Gastrocnemius medialis (tissue), 4 donors: Measurements from ENCODE around the gene RABEP2. TPM values are rescaled to one million over a fixed set of nuclear protein-coding genes. Genes with fewer than 3 reads are reported as not detected.

Experiments used
- ATAC-seq, 2 donors: fragments of 150-250 bp; one replicate each; pipeline ENCODE4 v1.9.1; 2016
- DNase-seq, 2 donors: peaks; one replicate each; pipeline ENCODE4 v3.0.0-alpha.2; 2019
- H3K27ac ChIP-seq, 4 donors: fragments of 200-600 bp; sonication (generic); 1 replicate in 1 of 4; 2 replicates in 3 of 4; pipeline ENCODE4 v1.5.1; 2016 to 2018; ENCODE audit warnings: mild to moderate bottlenecking in 2 of 4, moderate library complexity in 1 of 4
- H3K27me3 ChIP-seq, 3 donors: fragments of 200-600 bp; sonication (generic) in 2 of 3; 1 replicate in 1 of 3; 2 replicates in 2 of 3; pipeline versions ENCODE4 v1.5.1 to v1.6.0; 2016 to 2019; ENCODE audit warnings: mild to moderate bottlenecking in 1 of 3, moderate library complexity in 1 of 3
- H3K36me3 ChIP-seq, 2 donors: fragments of 200-600 bp; sonication (generic) in 1 of 2; one replicate each; pipeline ENCODE4 v1.5.1; 2017 to 2018
- H3K4me1 ChIP-seq, 2 donors: fragments of 200-600 bp; sonication (generic) in 1 of 2; one replicate each; pipeline ENCODE4 v1.5.1; 2016 to 2017; ENCODE audit warnings: mild to moderate bottlenecking in 2 of 2
- H3K4me3 ChIP-seq, 4 donors: fragments of 200-600 bp; sonication (generic) in 3 of 4; 1 replicate in 1 of 4; 2 replicates in 3 of 4; pipeline ENCODE4 v1.5.1; 2016 to 2019; ENCODE audit warnings: mild to moderate bottlenecking in 2 of 4
- H3K9me3 ChIP-seq, 3 donors: fragments of 200-600 bp; sonication (generic) in 2 of 3; 1 replicate in 1 of 3; 2 replicates in 2 of 3; pipeline ENCODE4 v1.5.1; 2016 to 2019
- POLR2A ChIP-seq, 2 donors: fragments of 450-650 bp; IDR thresholded peaks; one replicate each; pipeline ENCODE4 v1.6.1; 2017; ENCODE audit warnings: antibody characterized with exemption in 2 of 2, mild to moderate bottlenecking in 2 of 2, moderate library complexity in 2 of 2
- in situ Hi-C, 4 donors: fragments of 200-750 bp; cut with MboI; loops; one replicate each; pipeline versions ENCODE4 v1.15.0 to v1.8.0; 2017; ENCODE audit warnings: low sequenced_read_pairs in 4 of 4
- intact Hi-C: fragments of 100-400 bp; cut with DNase I; formaldehyde crosslinking; loops from one replicate; pipeline ENCODE4 v1.15.1; 2023; ENCODE audit warnings: low total_unique reads
- total RNA-seq, 4 donors: library from RNA; depleted of rRNA; stranded (reverse); fragments of >200 nt; gene quantifications; one replicate each; pipeline versions ENCODE4 v1.1.0 to v1.2.3, GENCODE V29; 2016
- TF ChIP-seq, protein P1 (sequence below), 5 experiments: fragments of 450-650 bp in 3 of 5; fragments of 200-600 bp in 2 of 5; sonication (generic) in 2 of 5; IDR thresholded peaks in 4 of 5; conservative IDR thresholded peaks in 1 of 5; 1 replicate in 4 of 5; 2 replicates in 1 of 5; pipeline ENCODE4 v1.5.1; 2016 to 2019; ENCODE audit warnings: antibody characterized with exemption in 5 of 5, mild to moderate bottlenecking in 3 of 5, moderate library complexity in 3 of 5

Gene RABEP2
- total RNA-seq, 4 donors from 2014 or later: 2.9 to 13.9 (median 6.4) TPM

DNA sequence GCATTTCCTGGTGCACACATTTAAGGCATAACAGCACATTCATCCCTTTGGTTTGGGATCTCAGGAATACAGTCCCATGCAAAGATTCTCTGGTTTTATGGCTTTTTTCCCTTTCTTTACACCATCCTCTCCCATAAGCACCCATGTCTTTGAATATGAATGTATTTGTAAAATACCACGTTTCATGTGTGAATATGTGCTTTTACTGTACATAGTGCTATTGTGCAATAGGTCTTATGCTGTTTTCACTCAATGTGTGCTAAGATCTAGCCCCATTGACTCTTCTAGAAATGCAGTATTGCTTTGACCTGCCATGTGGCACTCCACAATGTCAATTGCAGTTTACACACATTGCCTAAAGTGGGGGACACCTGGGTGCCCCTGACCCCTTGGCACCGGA lies 39.5 kb upstream of the RABEP2 start:
- ATAC-seq (no peak), DNase-seq (no peak)
- H3K4me1 ChIP-seq: no peaks in the 10 kb centered on the region
- no peak overlapping the region for H3K4me3 ChIP-seq
- H3K9me3 ChIP-seq: no peaks in the 10 kb centered on the region
- H3K36me3 ChIP-seq: peaks cover 0 to 45% of the 10 kb centered on the region in 2 donors
- no peak overlapping the region for H3K27ac ChIP-seq
- H3K27me3 ChIP-seq: no peaks in the 10 kb centered on the region
- in situ Hi-C loops: no loop called here
- TF ChIP-seq, protein P1, sequence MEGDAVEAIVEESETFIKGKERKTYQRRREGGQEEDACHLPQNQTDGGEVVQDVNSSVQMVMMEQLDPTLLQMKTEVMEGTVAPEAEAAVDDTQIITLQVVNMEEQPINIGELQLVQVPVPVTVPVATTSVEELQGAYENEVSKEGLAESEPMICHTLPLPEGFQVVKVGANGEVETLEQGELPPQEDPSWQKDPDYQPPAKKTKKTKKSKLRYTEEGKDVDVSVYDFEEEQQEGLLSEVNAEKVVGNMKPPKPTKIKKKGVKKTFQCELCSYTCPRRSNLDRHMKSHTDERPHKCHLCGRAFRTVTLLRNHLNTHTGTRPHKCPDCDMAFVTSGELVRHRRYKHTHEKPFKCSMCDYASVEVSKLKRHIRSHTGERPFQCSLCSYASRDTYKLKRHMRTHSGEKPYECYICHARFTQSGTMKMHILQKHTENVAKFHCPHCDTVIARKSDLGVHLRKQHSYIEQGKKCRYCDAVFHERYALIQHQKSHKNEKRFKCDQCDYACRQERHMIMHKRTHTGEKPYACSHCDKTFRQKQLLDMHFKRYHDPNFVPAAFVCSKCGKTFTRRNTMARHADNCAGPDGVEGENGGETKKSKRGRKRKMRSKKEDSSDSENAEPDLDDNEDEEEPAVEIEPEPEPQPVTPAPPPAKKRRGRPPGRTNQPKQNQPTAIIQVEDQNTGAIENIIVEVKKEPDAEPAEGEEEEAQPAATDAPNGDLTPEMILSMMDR (IDR thresholded peaks at IDR 0.05 in 4 of 5, conservative IDR thresholded peaks at IDR 0.05 in 1 of 5): no peak
- no peak for TF ChIP-seq POLR2A (IDR thresholded peaks at IDR 0.05)
- intact Hi-C loops: no loop called here

DNA sequence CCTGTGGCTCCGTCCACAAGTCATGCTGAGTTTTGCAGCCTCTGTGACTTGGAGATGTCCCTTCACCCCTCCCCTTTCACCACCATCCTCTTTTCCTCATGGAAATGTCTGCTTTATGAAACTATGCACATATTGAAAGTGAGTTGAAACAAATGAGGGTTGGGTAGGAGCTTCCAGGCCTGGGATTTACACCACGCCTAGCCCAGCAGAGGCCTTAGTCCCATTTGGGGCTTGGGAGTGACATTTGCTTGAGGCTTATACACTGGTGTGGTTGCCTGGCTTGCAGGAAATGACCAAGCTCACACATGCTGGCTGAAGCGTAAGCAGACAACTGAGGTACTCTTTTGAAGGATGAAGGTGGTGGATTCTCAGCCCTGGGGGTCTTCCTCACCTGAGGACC lies 39.0 kb upstream of the RABEP2 start:
- no peaks in the 10 kb centered on the region for H3K27me3 ChIP-seq
- no peak for TF ChIP-seq POLR2A (IDR thresholded peaks at IDR 0.05)
- TF ChIP-seq, protein P1 (IDR thresholded peaks at IDR 0.05 in 4 of 5, conservative IDR thresholded peaks at IDR 0.05 in 1 of 5): no peak
- no peaks in the 10 kb centered on the region for H3K4me1 ChIP-seq
- no peak overlapping the region for H3K4me3 ChIP-seq
- ATAC-seq: no peak
- H3K9me3 ChIP-seq: no peaks in the 10 kb centered on the region
- in situ Hi-C loops (no loop called here), intact Hi-C loops (no loop called here)
- no peak for DNase-seq
- H3K36me3 ChIP-seq: peaks cover 0 to 50% of the 10 kb centered on the region in 2 donors
- no peak overlapping the region for H3K27ac ChIP-seq

DNA sequence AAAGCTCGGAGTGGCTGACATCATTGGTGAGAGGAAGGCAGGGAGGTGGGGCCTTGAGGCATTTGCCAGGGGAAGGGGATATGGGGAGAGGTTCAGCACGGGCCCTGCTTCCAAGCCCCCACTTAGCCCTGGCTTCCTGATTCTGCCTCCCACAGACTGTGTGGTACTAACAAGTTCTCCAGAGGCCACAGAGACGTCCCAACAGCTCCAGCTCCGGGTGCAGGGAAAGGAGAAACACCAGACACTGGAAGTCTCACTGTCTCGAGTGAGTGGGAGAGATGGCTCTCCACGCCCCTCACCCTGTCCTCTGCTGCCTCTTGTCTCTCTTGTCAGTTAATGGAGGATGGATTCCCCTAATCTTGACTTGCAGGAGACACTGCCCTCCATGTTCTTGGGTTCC lies 33.8 kb upstream of the RABEP2 start:
- ATAC-seq (no peak), DNase-seq (no peak)
- in situ Hi-C loops (no loop called here), intact Hi-C loops (no loop called here)
- TF ChIP-seq POLR2A (IDR thresholded peaks at IDR 0.05): no peak
- TF ChIP-seq, protein P1 (IDR thresholded peaks at IDR 0.05 in 4 of 5, conservative IDR thresholded peaks at IDR 0.05 in 1 of 5): no peak
- no peaks in the 10 kb centered on the region for H3K9me3 ChIP-seq
- H3K27ac ChIP-seq: no peak overlapping the region
- H3K4me1 ChIP-seq: no peaks in the 10 kb centered on the region
- H3K27me3 ChIP-seq: no peaks in the 10 kb centered on the region
- H3K36me3 ChIP-seq: peaks cover 0 to 77% of the 10 kb centered on the region in 2 donors
- H3K4me3 ChIP-seq: no peak overlapping the region

DNA sequence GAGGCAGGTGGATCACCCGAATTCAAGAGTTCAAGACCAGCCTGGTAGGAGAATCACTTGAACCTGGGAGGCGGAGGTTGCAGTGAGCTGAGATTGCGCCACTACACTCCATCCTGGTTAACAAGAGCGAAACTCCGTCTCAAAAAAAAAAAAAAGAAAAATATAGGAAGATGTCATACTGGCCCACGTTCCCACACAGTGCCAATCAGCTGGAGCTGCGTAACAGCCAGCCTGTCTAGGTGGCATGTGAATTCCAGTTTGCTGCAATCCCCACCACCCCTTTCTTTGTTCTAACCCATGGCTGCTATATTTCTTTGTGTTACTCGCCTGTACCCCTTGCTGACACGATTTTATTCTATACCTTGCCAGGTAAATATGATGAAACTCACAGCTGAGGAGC lies 33.2 kb upstream of the RABEP2 start:
- no peaks in the 10 kb centered on the region for H3K9me3 ChIP-seq
- intact Hi-C loops: no loop called here
- in situ Hi-C loops: no loop called here
- ATAC-seq: no peak
- H3K4me3 ChIP-seq: no peak overlapping the region
- no peak for DNase-seq
- H3K27me3 ChIP-seq: no peaks in the 10 kb centered on the region
- H3K27ac ChIP-seq: no peak overlapping the region
- peaks cover 0 to 77% of the 10 kb centered on the region in 2 donors for H3K36me3 ChIP-seq
- no peaks in the 10 kb centered on the region for H3K4me1 ChIP-seq
- TF ChIP-seq, protein P1 (IDR thresholded peaks at IDR 0.05 in 4 of 5, conservative IDR thresholded peaks at IDR 0.05 in 1 of 5): no peak
- TF ChIP-seq POLR2A (IDR thresholded peaks at IDR 0.05): no peak

DNA sequence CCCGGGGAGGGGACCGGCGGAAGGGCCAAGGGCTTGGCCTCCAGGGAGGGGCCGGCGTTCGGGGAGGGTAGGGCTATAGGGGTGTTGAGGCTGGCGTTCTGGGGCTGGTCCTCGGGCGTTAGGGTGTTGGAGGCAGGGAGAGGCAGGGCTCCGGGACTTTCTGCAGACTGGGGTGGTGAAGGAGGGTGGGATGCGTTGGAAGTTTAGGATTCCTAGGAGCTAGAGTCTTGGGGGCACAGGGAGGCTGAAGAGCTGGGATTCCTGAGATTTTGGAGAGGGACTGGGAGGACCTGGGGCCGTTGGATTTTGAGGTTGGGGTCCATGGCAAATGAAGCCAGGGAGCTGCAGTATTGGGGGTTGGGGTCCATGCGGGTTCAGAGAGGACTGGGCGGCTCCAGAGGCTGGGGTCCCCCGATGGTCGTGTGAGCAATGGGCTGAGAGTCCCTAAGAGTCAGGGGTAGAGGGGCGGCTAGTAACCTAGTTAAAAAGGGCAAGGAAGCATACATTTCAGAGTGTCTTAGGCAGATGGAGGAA lies 26.4 kb upstream of the RABEP2 start:
- ATAC-seq (no peak), DNase-seq (no peak)
- Histone ChIP-seq H3K4me1 (peaks cover 9% of the 10 kb centered on the region in 2 donors), H3K36me3 (peaks cover 0 to 44% of the 10 kb centered on the region in 2 donors), H3K27ac (peak overlapping the region; percentile 74 to 88 (median 87)), H3K4me3 (peak overlapping the region; percentile 72 to 98 (median 76)), H3K27me3 (no peaks in the 10 kb centered on the region), H3K9me3 (no peaks in the 10 kb centered on the region)
- in situ Hi-C loops: no loop called here
- intact Hi-C loops: loop anchor here (5.0 kb wide), 1 partner anchor 89 kb away; the partner anchor contains the start of gene SH2B1
- TF ChIP-seq POLR2A (IDR thresholded peaks at IDR 0.05): no peak
- TF ChIP-seq, protein P1 (IDR thresholded peaks at IDR 0.05 in 4 of 5, conservative IDR thresholded peaks at IDR 0.05 in 1 of 5): no peak
